Measurements from ENCODE around the gene FRS2.
A peak's percentile ranks its signal among the peaks of the same experiment; 100 is the strongest.

FRS2 gene

GRCh38 chr12:69583203-69583602 lies 113.0 kb downstream of the FRS2 start:
- TF ChIP-seq CTCF (IDR thresholded peaks at IDR 0.05; ENCODE audit: extremely low read depth, missing control alignments) = no peak

GRCh38 chr12:69585189-69586062 lies 115.2 kb downstream of the FRS2 start, which contains the start of gene CCT2:
TSS of gene CCT2 (plus strand) at chr12:69585459. CDS start at chr12:69585522, 63 bp downstream.
- no peak for TF ChIP-seq CTCF (IDR thresholded peaks at IDR 0.05; ENCODE audit: extremely low read depth, missing control alignments)
- DNase-seq (ENCODE audit: low spot score) = peak; percentile 93

More at GRCh38 chr12:69583203-69583602, 113.0 kb downstream of the FRS2 start:
- no peak for DNase-seq (ENCODE audit: low spot score)

- no peak for TF ChIP-seq CTCF (IDR thresholded peaks at IDR 0.05; ENCODE audit: extremely low read depth, missing control alignments)
- DNase-seq (ENCODE audit: low spot score) = no peak
Observed at GRCh38 chr12:69588527-69588926, 118.3 kb downstream of the FRS2 start.

- no peak for TF ChIP-seq CTCF (IDR thresholded peaks at IDR 0.05; ENCODE audit: extremely low read depth, missing control alignments)
- DNase-seq (ENCODE audit: low spot score) = no peak
Observed at GRCh38 chr12:69589082-69589481, 118.9 kb downstream of the FRS2 start.

- TF ChIP-seq CTCF (IDR thresholded peaks at IDR 0.05; ENCODE audit: extremely low read depth, missing control alignments) = no peak
- DNase-seq (ENCODE audit: low spot score) = no peak
Observed at GRCh38 chr12:69595689-69596088, 125.5 kb downstream of the FRS2 start.

GRCh38 chr12:69598174-69598753 lies 128.1 kb downstream of the FRS2 start:
- DNase-seq (ENCODE audit: low spot score) = no peak
- no peak for TF ChIP-seq CTCF (IDR thresholded peaks at IDR 0.05; ENCODE audit: extremely low read depth, missing control alignments)

GRCh38 chr12:69600804-69601203 lies 130.6 kb downstream of the FRS2 start:
- no peak for TF ChIP-seq CTCF (IDR thresholded peaks at IDR 0.05; ENCODE audit: extremely low read depth, missing control alignments)
- DNase-seq (ENCODE audit: low spot score) = no peak
